ENCODE data around the gene POLH. TPM values are rescaled to one million over a fixed set of nuclear protein-coding genes. Genes with fewer than 3 reads are reported as not detected.
"Not testable (repeated sequence)": the region's sequence is repeated elsewhere in the genome, so short reads cannot be mapped to it uniquely, and the experiment has no call there.

Gene POLH
- total RNA-seq, 1 donor from 2014 or later: 20.2 TPM

GRCh38 chr6:43541774-43542471 is 34.1 kb upstream of the POLH start:
- H3K4me1 Mint-ChIP-seq (ENCODE audit: low read depth, unreplicated experiment): no peaks in the 10 kb centered on the region
- no peaks in the 10 kb centered on the region for H3K27me3 Mint-ChIP-seq (ENCODE audit: unreplicated experiment)
- H3K36me3 Mint-ChIP-seq (ENCODE audit: unreplicated experiment): no peaks in the 10 kb centered on the region
- H3K27ac Mint-ChIP-seq (ENCODE audit: unreplicated experiment): no peak overlapping the region
- no peak overlapping the region for H3K4me3 Mint-ChIP-seq (ENCODE audit: unreplicated experiment)
- no peak for TF ChIP-seq CTCF (IDR thresholded peaks at IDR 0.05; ENCODE audit: partially characterized antibody, unreplicated experiment)
- no peak for DNase-seq
- H3K9me3 Mint-ChIP-seq (ENCODE audit: unreplicated experiment): no peaks in the 10 kb centered on the region

- Mint-ChIP-seq H3K9me3 (ENCODE audit: unreplicated experiment) (no peaks in the 10 kb centered on the region), H3K4me3 (ENCODE audit: unreplicated experiment) (no peak overlapping the region), H3K4me1 (ENCODE audit: low read depth, unreplicated experiment) (no peaks in the 10 kb centered on the region), H3K27ac (ENCODE audit: unreplicated experiment) (no peak overlapping the region), H3K27me3 (ENCODE audit: unreplicated experiment) (no peaks in the 10 kb centered on the region), H3K36me3 (ENCODE audit: unreplicated experiment) (no peaks in the 10 kb centered on the region)
- TF ChIP-seq CTCF (IDR thresholded peaks at IDR 0.05; ENCODE audit: partially characterized antibody, unreplicated experiment): no peak
- no peak for DNase-seq
Measured at GRCh38 chr6:43544461-43544860, 31.5 kb upstream of the POLH start.

- Mint-ChIP-seq H3K4me1 (ENCODE audit: low read depth, unreplicated experiment) (no peaks in the 10 kb centered on the region), H3K4me3 (ENCODE audit: unreplicated experiment) (no peak overlapping the region), H3K27me3 (ENCODE audit: unreplicated experiment) (no peaks in the 10 kb centered on the region), H3K36me3 (ENCODE audit: unreplicated experiment) (no peaks in the 10 kb centered on the region), H3K27ac (ENCODE audit: unreplicated experiment) (no peak overlapping the region), H3K9me3 (ENCODE audit: unreplicated experiment) (no peaks in the 10 kb centered on the region)
- DNase-seq: no peak
- no peak for TF ChIP-seq CTCF (IDR thresholded peaks at IDR 0.05; ENCODE audit: partially characterized antibody, unreplicated experiment)
Measured at GRCh38 chr6:43547222-43547621, 28.8 kb upstream of the POLH start.

- H3K27me3 Mint-ChIP-seq (ENCODE audit: unreplicated experiment); DNase-seq: not testable (repeated sequence)
Measured at GRCh38 chr6:43557620-43558019, 18.4 kb upstream of the POLH start.

GRCh38 chr6:43559328-43559727 is 16.7 kb upstream of the POLH start:
- no peaks in the 10 kb centered on the region for H3K9me3 Mint-ChIP-seq (ENCODE audit: unreplicated experiment)
- no peaks in the 10 kb centered on the region for H3K27me3 Mint-ChIP-seq (ENCODE audit: unreplicated experiment)
- no peak for TF ChIP-seq CTCF (IDR thresholded peaks at IDR 0.05; ENCODE audit: partially characterized antibody, unreplicated experiment)
- no peak for DNase-seq
- H3K4me3 Mint-ChIP-seq (ENCODE audit: unreplicated experiment): no peak overlapping the region
- H3K4me1 Mint-ChIP-seq (ENCODE audit: low read depth, unreplicated experiment): no peaks in the 10 kb centered on the region
- no peak overlapping the region for H3K27ac Mint-ChIP-seq (ENCODE audit: unreplicated experiment)
- no peaks in the 10 kb centered on the region for H3K36me3 Mint-ChIP-seq (ENCODE audit: unreplicated experiment)

More at GRCh38 chr6:43557620-43558019, 18.4 kb upstream of the POLH start:
- not testable (repeated sequence) for H3K36me3 Mint-ChIP-seq (ENCODE audit: unreplicated experiment); H3K9me3 Mint-ChIP-seq (ENCODE audit: unreplicated experiment); H3K4me3 Mint-ChIP-seq (ENCODE audit: unreplicated experiment); H3K27ac Mint-ChIP-seq (ENCODE audit: unreplicated experiment); H3K4me1 Mint-ChIP-seq (ENCODE audit: low read depth, unreplicated experiment)
